SK-N-SH (cell line): ENCODE results near the gene LAMP5. TPM values are rescaled to one million over a fixed set of nuclear protein-coding genes. Genes with fewer than 3 reads are reported as not detected.

ENCODE experiments used
- CTCF ChIA-PET: fragments of 300-600, 350-600 bp; formaldehyde crosslinking; extraction: SDS; loops from one replicate; lab custom pipeline; 2021; lab: Yijun Ruan, JAX
- POLR2A ChIA-PET: fragments of 350-600 bp; sonication (Branson Sonifier 250); formaldehyde crosslinking; extraction: SDS; loops from one replicate; lab custom pipeline; 2020; ENCODE audit warnings: antibody characterized with exemption, inconsistent platforms; lab: Yijun Ruan, JAX
- DNase-seq: peaks from one replicate; pipeline ENCODE4 v3.0.0; 2012
- H2AFZ ChIP-seq: fragments of 200-600 bp; sonication (generic); 2 replicates; pipeline ENCODE4 v1.8.1; 2016; ENCODE audit warnings: antibody characterized with exemption, mild to moderate bottlenecking, low read depth
- H3F3A ChIP-seq: fragments of 200-600 bp; sonication (generic); replicated peaks from 2 replicates; pipeline ENCODE3; 2016; ENCODE audit warnings: antibody characterized with exemption, mild to moderate bottlenecking; ENCODE audit not compliant: insufficient read depth
- H3K27ac ChIP-seq, 2 experiments: fragments of 200-500 bp in 1 of 2; fragments of 200-600 bp in 1 of 2; sonication (Bioruptor generic) in 1 of 2; sonication (generic), shearing (Covaris generic) in 1 of 2; 2 replicates each; pipeline versions ENCODE4 v1.5.1 to v1.6.1; 2014 to 2016; ENCODE audit warnings: low read depth in 2 of 2, inconsistent platforms in 1 of 2, low read length in 1 of 2, mild to moderate bottlenecking in 1 of 2, mixed read lengths in 1 of 2
- H3K27me3 ChIP-seq: fragments of 200-600 bp; sonication (generic), shearing (Covaris generic); 2 replicates; pipeline ENCODE4 v1.6.1; 2016; ENCODE audit warnings: mixed run types; ENCODE audit not compliant: insufficient read depth
- H3K36me3 ChIP-seq, 2 experiments: fragments of 200-500 bp in 1 of 2; fragments of 200-600 bp in 1 of 2; sonication (Bioruptor generic) in 1 of 2; sonication (generic) in 1 of 2; replicated peaks in 1 of 2; 2 replicates each; pipeline versions ENCODE3 to v1.5.1; 2014 to 2016; ENCODE audit warnings: low read length in 1 of 2, mild to moderate bottlenecking in 1 of 2; ENCODE audit not compliant: insufficient read depth in 2 of 2, control insufficient read depth in 1 of 2
- H3K4me1 ChIP-seq, 2 experiments: fragments of 200-500 bp in 1 of 2; fragments of 200-600 bp in 1 of 2; sonication (Bioruptor generic) in 1 of 2; sonication (generic), shearing (Covaris generic) in 1 of 2; 2 replicates each; pipeline versions ENCODE4 v1.5.1 to v1.6.1; 2014 to 2016; ENCODE audit warnings: low read depth in 1 of 2, low read length in 1 of 2, mixed run types in 1 of 2; ENCODE audit not compliant: insufficient read depth in 2 of 2, control insufficient read depth in 1 of 2
- H3K4me2 ChIP-seq: fragments of 200-600 bp; sonication (generic), shearing (Covaris generic); 2 replicates; pipeline ENCODE4 v1.6.1; 2017; ENCODE audit warnings: mixed run types
- H3K4me3 ChIP-seq, 2 experiments: fragments of 200-500 bp in 1 of 2; fragments of 200-600 bp in 1 of 2; sonication (Bioruptor generic) in 1 of 2; sonication (generic), shearing (Covaris generic) in 1 of 2; 2 replicates each; pipeline versions ENCODE4 v1.5.1 to v1.8.1; 2014 to 2016; ENCODE audit warnings: low read depth in 2 of 2, inconsistent platforms in 1 of 2, low read length in 1 of 2, mild to moderate bottlenecking in 1 of 2, mixed read lengths in 1 of 2, moderate library complexity in 1 of 2
- H3K79me2 ChIP-seq: fragments of 200-600 bp; sonication (generic); 2 replicates; pipeline ENCODE4 v1.8.1; 2017; ENCODE audit warnings: mild to moderate bottlenecking; ENCODE audit not compliant: insufficient read depth
- H3K9ac ChIP-seq: fragments of 200-600 bp; sonication (generic); 2 replicates; pipeline ENCODE4 v1.6.1; 2017; ENCODE audit warnings: mixed run types
- H3K9me2 ChIP-seq: fragments of 200-600 bp; sonication (generic); 2 replicates; pipeline ENCODE4 v1.6.1; 2017; ENCODE audit warnings: mixed run types
- H3K9me3 ChIP-seq: fragments of 200-600 bp; sonication (generic); 2 replicates; pipeline ENCODE4 v1.6.1; 2017; ENCODE audit warnings: mixed run types, mild to moderate bottlenecking, moderate library complexity
- H4K20me1 ChIP-seq: fragments of 200-600 bp; sonication (generic); 2 replicates; pipeline ENCODE4 v1.6.1; 2017; ENCODE audit warnings: mild to moderate bottlenecking, mixed run types; ENCODE audit not compliant: insufficient read depth
- CHD2 ChIP-seq: fragments of 150-350 bp; IDR thresholded peaks from 2 replicates; pipeline ENCODE4 v1.6.1; 2018; ENCODE audit warnings: low read length; ENCODE audit not compliant: partially characterized antibody
- ELF1 ChIP-seq: IDR thresholded peaks from 2 replicates; pipeline ENCODE4 v1.4.0; 2012
- EP300 ChIP-seq, 2 experiments: IDR thresholded peaks; 2 replicates each; pipeline versions ENCODE4 v1.4.0 to v1.6.1; 2012; ENCODE audit warnings: borderline replicate concordance in 1 of 2, low read depth in 1 of 2, low read length in 1 of 2
- EZH2phosphoT487 ChIP-seq: fragments of 200-600 bp; sonication (generic); IDR thresholded peaks from 2 replicates; pipeline ENCODE4 v1.6.1; 2017; ENCODE audit warnings: low read depth, mixed run types, mild to moderate bottlenecking, antibody characterized with exemption, moderate library complexity, borderline replicate concordance
- FOXJ3 ChIP-seq: sonication (generic); formaldehyde crosslinking; IDR thresholded peaks from 2 replicates; pipeline ENCODE4 v1.5.1; 2020; ENCODE audit warnings: mild to moderate bottlenecking, missing genetic modification reagents
- FOXM1 ChIP-seq: IDR thresholded peaks from 2 replicates; pipeline ENCODE4 v1.4.0; 2012; ENCODE audit warnings: low read depth, mild to moderate bottlenecking
- NFIC ChIP-seq: IDR thresholded peaks from 2 replicates; pipeline ENCODE4 v1.4.0; 2012; ENCODE audit warnings: borderline replicate concordance
- NRF1 ChIP-seq: IDR thresholded peaks from 2 replicates; pipeline ENCODE4 v1.6.1; 2012; ENCODE audit warnings: low read depth, mild to moderate bottlenecking, low read length
- RCOR1 ChIP-seq: fragments of 150-350 bp; IDR thresholded peaks from 2 replicates; pipeline ENCODE4 v1.6.1; 2017; ENCODE audit warnings: antibody characterized with exemption, low read length
- TCF12 ChIP-seq: IDR thresholded peaks from 2 replicates; pipeline ENCODE4 v1.4.0; 2012
- TEAD4 ChIP-seq: IDR thresholded peaks from 2 replicates; pipeline ENCODE4 v1.4.0; 2012; ENCODE audit warnings: mild to moderate bottlenecking, borderline replicate concordance; ENCODE audit not compliant: insufficient read depth
- WGBS: methylation state at CpG from one replicate; pipeline ENCODE4 v1.1.6; 2017; ENCODE audit warnings: low lambda C conversion rate; 5-methylcytosine and 5-hydroxymethylcytosine counted together
- polyA plus RNA-seq, 3 experiments: library from polyadenylated mRNA; depleted of rRNA; stranded (reverse); fragments of >200 nt; gene quantifications; 2 replicates each; pipeline ENCODE4 v1.2.3, GENCODE V29; 2012
- TF ChIP-seq, protein P1 (sequence below): IDR thresholded peaks from 2 replicates; pipeline ENCODE4; 2012
- TF ChIP-seq, protein P2 (sequence below): fragments of 150-350 bp; IDR thresholded peaks from 2 replicates; pipeline ENCODE4 v1.6.1; 2016; ENCODE audit warnings: mild to moderate bottlenecking, low read depth, low read length
- TF ChIP-seq, protein P3 (sequence below): IDR thresholded peaks from 2 replicates; pipeline ENCODE4 v1.4.0; 2012; ENCODE audit warnings: low read depth
- TF ChIP-seq, protein P4 (sequence below): fragments of 150-350 bp; IDR thresholded peaks from 2 replicates; pipeline ENCODE4 v1.6.1; 2017; ENCODE audit warnings: antibody characterized with exemption, low read length, low read depth, borderline replicate concordance
- TF ChIP-seq, protein P5 (sequence below): IDR thresholded peaks from 2 replicates; pipeline ENCODE4 v1.4.0; 2012; ENCODE audit warnings: low read depth, borderline replicate concordance

The LAMP5 gene
- polyA plus RNA-seq, 1 of the 3 experiments (the other 2 are of a cell fraction) = 4.8 TPM

DNA sequence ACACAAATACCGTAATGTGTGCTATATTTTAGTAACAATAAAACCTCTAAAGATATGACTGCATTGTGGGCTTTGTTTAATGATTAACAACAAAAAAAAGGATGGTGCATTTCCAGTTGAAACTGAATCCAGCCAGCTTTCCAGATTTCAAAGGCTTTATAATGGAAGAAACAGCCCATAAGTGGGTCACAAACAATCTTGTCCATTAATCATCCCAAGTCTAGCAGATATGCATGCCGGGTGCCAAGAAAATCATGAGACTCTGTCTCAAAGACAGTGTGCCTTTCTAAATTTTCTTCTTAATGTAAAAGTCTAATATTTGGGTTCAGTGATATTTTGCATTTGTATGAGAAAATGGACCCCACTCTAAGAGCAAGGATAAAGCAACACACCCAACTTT, 20.6 kb upstream of the LAMP5 start:
- CTCF ChIA-PET = interaction anchor here (1.4 kb wide), 1 partner anchor 10 kb away, joined by 4 read pairs; no protein-coding TSS in a partner anchor
- Histone ChIP-seq H2AFZ (no peak overlapping the region), H4K20me1 (no peaks in the 10 kb centered on the region), H3K9me3 (no peaks in the 10 kb centered on the region), H3K9me2 (no peaks in the 10 kb centered on the region), H3K36me3 (no peaks in the 10 kb centered on the region), H3K9ac (no peak overlapping the region), H3K4me1 (peaks cover 3 to 23% of the 10 kb centered on the region in 2 experiments), H3K27me3 (no peaks in the 10 kb centered on the region), H3K27ac (peak overlapping the region; percentile 72 to 80; a peak in 3 of 4 replicates), H3K4me3 (no peak overlapping the region), H3F3A (peaks cover 11% of the 10 kb centered on the region), H3K4me2 (no peak overlapping the region), H3K79me2 (no peaks in the 10 kb centered on the region)
- 94% methylated on average over 2 of the region's 2 CpGs for WGBS
- POLR2A ChIA-PET = no interaction called here
- TF ChIP-seq NFIC = peak; percentile 48; the same call in 1 of the 2 replicates
- TF ChIP-seq TCF12 = peak; percentile 30; the same call in 1 of the 2 replicates
- no peak for TF ChIP-seq NRF1
- TF ChIP-seq TEAD4 = no peak
- TF ChIP-seq, protein P1, sequence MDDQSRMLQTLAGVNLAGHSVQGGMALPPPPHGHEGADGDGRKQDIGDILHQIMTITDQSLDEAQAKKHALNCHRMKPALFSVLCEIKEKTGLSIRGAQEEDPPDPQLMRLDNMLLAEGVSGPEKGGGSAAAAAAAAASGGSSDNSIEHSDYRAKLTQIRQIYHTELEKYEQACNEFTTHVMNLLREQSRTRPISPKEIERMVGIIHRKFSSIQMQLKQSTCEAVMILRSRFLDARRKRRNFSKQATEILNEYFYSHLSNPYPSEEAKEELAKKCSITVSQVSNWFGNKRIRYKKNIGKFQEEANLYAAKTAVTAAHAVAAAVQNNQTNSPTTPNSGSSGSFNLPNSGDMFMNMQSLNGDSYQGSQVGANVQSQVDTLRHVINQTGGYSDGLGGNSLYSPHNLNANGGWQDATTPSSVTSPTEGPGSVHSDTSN = peak; percentile 75
- DNase-seq = no peak

DNA sequence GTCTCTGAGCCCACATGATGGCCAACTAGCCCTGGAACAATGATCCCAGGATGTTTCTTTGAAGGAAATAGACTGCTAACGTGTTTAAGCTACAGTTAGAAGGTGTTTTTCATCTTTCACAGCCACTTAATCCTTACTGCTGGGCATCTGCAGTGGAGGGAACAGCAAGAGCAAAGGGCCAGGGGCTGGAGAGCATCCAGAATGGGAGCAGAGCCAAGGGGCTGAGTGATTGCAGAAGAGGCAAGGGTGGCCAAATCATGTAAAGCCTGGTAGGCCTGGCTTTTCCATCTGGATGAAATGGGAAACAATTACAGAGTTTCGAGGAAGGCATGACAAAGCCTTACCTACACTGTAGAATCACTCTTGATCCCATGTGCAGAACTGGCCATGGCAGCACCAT, 18.7 kb upstream of the LAMP5 start:
- Histone ChIP-seq H3K4me1 (peaks cover 3 to 23% of the 10 kb centered on the region in 2 experiments; a peak in 3 of 4 replicates), H4K20me1 (no peaks in the 10 kb centered on the region), H3K79me2 (no peaks in the 10 kb centered on the region), H3K9me2 (no peaks in the 10 kb centered on the region), H3K9me3 (no peaks in the 10 kb centered on the region), H3K36me3 (no peaks in the 10 kb centered on the region), H3K27ac (no peak overlapping the region), H3F3A (peaks cover 11% of the 10 kb centered on the region), H2AFZ (no peak overlapping the region), H3K9ac (no peak overlapping the region), H3K4me2 (no peak overlapping the region), H3K27me3 (no peaks in the 10 kb centered on the region), H3K4me3 (no peak overlapping the region)
- ChIA-PET CTCF (no interaction called here), POLR2A (no interaction called here)
- DNase-seq = no peak
- TF ChIP-seq EP300 (IDR thresholded peaks at IDR 0.05; ENCODE audit: borderline replicate concordance in 1 of 2, low read depth in 1 of 2, low read length in 1 of 2) (no peak), EZH2phosphoT487 (no peak)
- TF ChIP-seq, protein P2, sequence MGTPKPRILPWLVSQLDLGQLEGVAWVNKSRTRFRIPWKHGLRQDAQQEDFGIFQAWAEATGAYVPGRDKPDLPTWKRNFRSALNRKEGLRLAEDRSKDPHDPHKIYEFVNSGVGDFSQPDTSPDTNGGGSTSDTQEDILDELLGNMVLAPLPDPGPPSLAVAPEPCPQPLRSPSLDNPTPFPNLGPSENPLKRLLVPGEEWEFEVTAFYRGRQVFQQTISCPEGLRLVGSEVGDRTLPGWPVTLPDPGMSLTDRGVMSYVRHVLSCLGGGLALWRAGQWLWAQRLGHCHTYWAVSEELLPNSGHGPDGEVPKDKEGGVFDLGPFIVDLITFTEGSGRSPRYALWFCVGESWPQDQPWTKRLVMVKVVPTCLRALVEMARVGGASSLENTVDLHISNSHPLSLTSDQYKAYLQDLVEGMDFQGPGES = no peak
- TF ChIP-seq, protein P3, sequence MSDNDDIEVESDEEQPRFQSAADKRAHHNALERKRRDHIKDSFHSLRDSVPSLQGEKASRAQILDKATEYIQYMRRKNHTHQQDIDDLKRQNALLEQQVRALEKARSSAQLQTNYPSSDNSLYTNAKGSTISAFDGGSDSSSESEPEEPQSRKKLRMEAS = no peak
- WGBS = 58% methylated on average over 2 of the region's 2 CpGs

DNA sequence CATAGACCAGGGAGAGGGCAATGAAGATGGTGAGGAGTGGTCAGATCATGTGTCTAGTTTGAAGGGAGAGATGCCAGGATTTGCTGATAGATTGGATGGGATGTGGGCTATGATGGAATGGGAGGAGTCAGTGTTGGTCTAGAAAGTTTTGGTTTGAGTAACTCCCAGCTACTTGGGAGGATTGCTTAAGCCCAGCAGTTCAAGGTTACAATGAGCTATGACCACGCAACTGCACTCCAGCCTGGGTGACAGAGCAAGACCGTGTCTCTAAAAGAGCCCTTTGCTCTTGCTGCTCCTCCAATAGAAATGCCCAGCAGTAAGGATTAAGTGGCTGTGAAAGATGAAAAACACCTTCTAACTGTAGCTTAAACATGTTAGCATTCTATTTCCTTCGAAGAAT, 18.2 kb upstream of the LAMP5 start:
- ChIA-PET CTCF (no interaction called here), POLR2A (interaction anchor here (1.6 kb wide), 1 partner anchor 19 kb away, joined by 3 read pairs; no protein-coding TSS in a partner anchor)
- H3F3A ChIP-seq = peaks cover 11% of the 10 kb centered on the region
- H3K4me3 ChIP-seq = no peak overlapping the region
- no peak overlapping the region for H3K4me2 ChIP-seq
- peaks cover 3 to 23% of the 10 kb centered on the region in 2 experiments; a peak in 3 of 4 replicates for H3K4me1 ChIP-seq
- no peak overlapping the region for H2AFZ ChIP-seq
- H4K20me1 ChIP-seq = no peaks in the 10 kb centered on the region
- no peaks in the 10 kb centered on the region for H3K9me3 ChIP-seq
- no peak overlapping the region for H3K27ac ChIP-seq
- H3K9me2 ChIP-seq = no peaks in the 10 kb centered on the region
- H3K27me3 ChIP-seq = no peaks in the 10 kb centered on the region
- no peak for DNase-seq
- H3K36me3 ChIP-seq = no peaks in the 10 kb centered on the region
- 82% methylated on average over 3 of the region's 3 CpGs for WGBS
- H3K9ac ChIP-seq = no peak overlapping the region
- H3K79me2 ChIP-seq = no peaks in the 10 kb centered on the region
- TF ChIP-seq, protein P4, sequence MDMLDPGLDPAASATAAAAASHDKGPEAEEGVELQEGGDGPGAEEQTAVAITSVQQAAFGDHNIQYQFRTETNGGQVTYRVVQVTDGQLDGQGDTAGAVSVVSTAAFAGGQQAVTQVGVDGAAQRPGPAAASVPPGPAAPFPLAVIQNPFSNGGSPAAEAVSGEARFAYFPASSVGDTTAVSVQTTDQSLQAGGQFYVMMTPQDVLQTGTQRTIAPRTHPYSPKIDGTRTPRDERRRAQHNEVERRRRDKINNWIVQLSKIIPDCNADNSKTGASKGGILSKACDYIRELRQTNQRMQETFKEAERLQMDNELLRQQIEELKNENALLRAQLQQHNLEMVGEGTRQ = no peak
- TF ChIP-seq FOXM1 (no peak), ELF1 (no peak), RCOR1 (no peak), FOXJ3 (CRISPR knock-in tag) (no peak), EZH2phosphoT487 (no peak), EP300 (IDR thresholded peaks at IDR 0.05; ENCODE audit: borderline replicate concordance in 1 of 2, low read depth in 1 of 2, low read length in 1 of 2) (no peak), NFIC (no peak), CHD2 (no peak)
- TF ChIP-seq, protein P5, sequence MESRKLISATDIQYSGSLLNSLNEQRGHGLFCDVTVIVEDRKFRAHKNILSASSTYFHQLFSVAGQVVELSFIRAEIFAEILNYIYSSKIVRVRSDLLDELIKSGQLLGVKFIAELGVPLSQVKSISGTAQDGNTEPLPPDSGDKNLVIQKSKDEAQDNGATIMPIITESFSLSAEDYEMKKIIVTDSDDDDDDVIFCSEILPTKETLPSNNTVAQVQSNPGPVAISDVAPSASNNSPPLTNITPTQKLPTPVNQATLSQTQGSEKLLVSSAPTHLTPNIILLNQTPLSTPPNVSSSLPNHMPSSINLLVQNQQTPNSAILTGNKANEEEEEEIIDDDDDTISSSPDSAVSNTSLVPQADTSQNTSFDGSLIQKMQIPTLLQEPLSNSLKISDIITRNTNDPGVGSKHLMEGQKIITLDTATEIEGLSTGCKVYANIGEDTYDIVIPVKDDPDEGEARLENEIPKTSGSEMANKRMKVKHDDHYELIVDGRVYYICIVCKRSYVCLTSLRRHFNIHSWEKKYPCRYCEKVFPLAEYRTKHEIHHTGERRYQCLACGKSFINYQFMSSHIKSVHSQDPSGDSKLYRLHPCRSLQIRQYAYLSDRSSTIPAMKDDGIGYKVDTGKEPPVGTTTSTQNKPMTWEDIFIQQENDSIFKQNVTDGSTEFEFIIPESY = no peak
- TF ChIP-seq, protein P3 = no peak
